Pericardium fibroblast (primary cell): ENCODE measurements around the gene IKBKG. TPM values are rescaled to one million over a fixed set of nuclear protein-coding genes. Genes with fewer than 3 reads are reported as not detected.

Experiments used
- total RNA-seq: library from RNA; depleted of rRNA; stranded (reverse); fragments of >200 nt; gene quantifications from 2 replicates; pipeline ENCODE4 v1.2.3, GENCODE V29; 2015

Gene IKBKG
- total RNA-seq = 12.3 and 18.2 TPM in 2 replicates

GRCh38 chrX:154547245-154548027 is at the start of gene IKBKG:
Gene IKBKG, plus strand, starts transcription at chrX:154547620. Its CDS starts 4,383 bp downstream, at chrX:154552003.

GRCh38 chrX:154515966-154516655 is 31.3 kb upstream of the IKBKG start, which contains the start of gene FAM3A:
Gene FAM3A, minus strand, starts transcription at chrX:154516232. Its CDS starts 460 bp downstream, at chrX:154515772.

GRCh38 chrX:154546354-154547244 is 821 bp upstream of the IKBKG start, which contains the start of gene G6PD:
Gene G6PD, minus strand, starts transcription at chrX:154546846. Its CDS starts 691 bp downstream, at chrX:154546155.

GRCh38 chrX:154584585-154585183 is 37.3 kb downstream of the IKBKG start, which contains the start of gene CTAG1A:
Gene CTAG1A, plus strand, starts transcription at chrX:154585133. Its CDS starts 74 bp downstream, at chrX:154585207.

Other genes starting within 250 kb of the IKBKG start
- 918 and 2,171 TPM in 2 replicates for gene FLNA, start 173.0 kb upstream of the IKBKG start, total RNA-seq
- gene EMD, start 168.3 kb upstream of the IKBKG start, total RNA-seq = 73.5 and 86.1 TPM in 2 replicates
- gene RPL10, start 149.2 kb upstream of the IKBKG start, total RNA-seq = 9,658 and 12,949 TPM in 2 replicates
- 33.7 and 34.2 TPM in 2 replicates for gene DNASE1L1, start 138.4 kb upstream of the IKBKG start, total RNA-seq
- 17.0 and 23.9 TPM in 2 replicates for gene TAFAZZIN, start 136.1 kb upstream of the IKBKG start, total RNA-seq
- gene ATP6AP1, start 118.9 kb upstream of the IKBKG start, total RNA-seq = 43.3 and 50.6 TPM in 2 replicates
- gene GDI1, start 110.5 kb upstream of the IKBKG start, total RNA-seq = 89.5 and 101 TPM in 2 replicates
- 42.2 and 65.5 TPM in 2 replicates for gene FAM50A, start 103.5 kb upstream of the IKBKG start, total RNA-seq
- gene PLXNA3, start 89.3 kb upstream of the IKBKG start, total RNA-seq = 14.9 and 41.3 TPM in 2 replicates
- 45.6 and 72.6 TPM in 2 replicates for gene LAGE3, start 68.3 kb upstream of the IKBKG start, total RNA-seq
- gene UBL4A, start 61.0 kb upstream of the IKBKG start, total RNA-seq = 30.6 and 37.0 TPM in 2 replicates
- 30.8 and 32.3 TPM in 2 replicates for gene SLC10A3, start 57.0 kb upstream of the IKBKG start, total RNA-seq
- 41.6 and 42.7 TPM in 2 replicates for gene FAM3A, start 31.4 kb upstream of the IKBKG start, total RNA-seq
- 144 and 225 TPM in 2 replicates for gene G6PD, start 774 bp upstream of the IKBKG start, total RNA-seq
- gene CTAG1A, start 37.5 kb downstream of the IKBKG start, total RNA-seq = not detected in 2 replicates
- gene CTAG1B, start 71.7 kb downstream of the IKBKG start, total RNA-seq = not detected in 2 replicates
- not detected in 2 replicates for gene CTAG2, start 106.0 kb downstream of the IKBKG start, total RNA-seq
- 4.6 and 10.5 TPM in 2 replicates for gene GAB3, start 203.5 kb downstream of the IKBKG start, total RNA-seq
- gene DKC1, start 215.2 kb downstream of the IKBKG start, total RNA-seq = 18.8 and 31.6 TPM in 2 replicates